IgD-negative memory B cell (primary cell): ENCODE results near the gene BAK1. TPM values are rescaled to one million over a fixed set of nuclear protein-coding genes. Genes with fewer than 3 reads are reported as not detected.
"Not testable (repeated sequence)": the region's sequence is repeated elsewhere in the genome, so short reads cannot be mapped to it uniquely, and the experiment has no call there.

Experiments used
- H3K27ac Mint-ChIP-seq, 3 donors: one replicate each; pipeline ENCODE4 v1.8.0; 2020 to 2022; ENCODE audit warnings: mild to moderate bottlenecking in 3 of 3, mixed read lengths in 3 of 3, moderate library complexity in 1 of 3
- H3K27me3 Mint-ChIP-seq: one replicate; pipeline ENCODE4 v1.8.0; 2021; ENCODE audit warnings: mixed read lengths
- H3K36me3 Mint-ChIP-seq: one replicate; pipeline ENCODE4 v1.8.0; 2020; ENCODE audit warnings: mild to moderate bottlenecking, mixed read lengths
- H3K4me1 Mint-ChIP-seq, 3 donors: one replicate each; pipeline ENCODE4 v1.8.0; 2020 to 2022; ENCODE audit warnings: mixed read lengths in 3 of 3, mild to moderate bottlenecking in 1 of 3
- H3K4me3 Mint-ChIP-seq, 4 donors: one replicate each; pipeline ENCODE4 v1.8.0; 2020 to 2022; ENCODE audit warnings: mild to moderate bottlenecking in 4 of 4, mixed read lengths in 4 of 4, moderate library complexity in 3 of 4
- H3K9me3 Mint-ChIP-seq, 3 donors: one replicate each; pipeline ENCODE4 v1.8.0; 2020 to 2021; ENCODE audit warnings: mixed read lengths in 3 of 3, mild to moderate bottlenecking in 1 of 3
- polyA plus RNA-seq: library from polyadenylated mRNA; unstranded; fragments of 300-500 nt; fragmentation: Illumina TruSeq; gene quantifications from one replicate; pipeline ENCODE4 v1.2.3, GENCODE V29; 2021

Gene BAK1
- polyA plus RNA-seq, 1 donor from 2014 or later: 40.6 TPM

DNA sequence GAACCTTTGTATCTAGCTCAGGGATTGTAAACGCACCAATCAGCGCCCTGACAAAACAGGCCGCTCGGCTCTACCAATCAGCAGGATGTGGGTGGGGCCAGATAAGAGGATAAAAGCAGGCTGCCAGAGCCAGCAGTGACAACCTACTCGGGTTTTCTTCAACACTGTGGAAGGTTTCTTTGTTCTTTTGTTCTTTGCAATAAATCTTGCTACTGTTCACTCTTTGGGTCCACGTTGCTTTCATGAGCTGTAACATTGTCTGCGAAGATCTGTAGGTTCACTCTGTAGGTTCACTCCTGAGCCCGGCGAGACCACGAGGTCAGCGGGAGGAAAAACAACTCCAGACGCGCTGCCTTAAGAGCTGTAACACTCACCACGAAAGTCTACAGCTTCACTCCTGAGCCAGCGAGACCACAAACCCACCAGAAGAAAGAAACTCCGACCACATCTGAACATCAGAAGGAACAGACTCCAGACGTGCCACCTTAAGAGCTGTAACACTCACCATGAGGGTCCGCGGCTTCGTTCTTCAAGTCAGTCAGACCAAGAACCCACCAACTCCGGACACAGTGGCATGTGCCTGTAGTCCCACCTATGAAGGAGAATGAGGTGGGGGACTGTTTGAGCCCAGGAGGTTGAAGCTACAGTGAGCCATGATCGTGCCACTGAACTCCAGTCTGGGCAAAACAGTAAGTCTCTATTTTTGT lies 46.8 kb downstream of the BAK1 start:
- not testable (repeated sequence) for H3K9me3 Mint-ChIP-seq, H3K27me3 Mint-ChIP-seq, H3K36me3 Mint-ChIP-seq, H3K4me1 Mint-ChIP-seq
- Mint-ChIP-seq H3K4me3 (peak overlapping the region in 1 of 4 donors; percentile 74), H3K27ac (peak overlapping the region in 1 of 3 donors; percentile 80)

DNA sequence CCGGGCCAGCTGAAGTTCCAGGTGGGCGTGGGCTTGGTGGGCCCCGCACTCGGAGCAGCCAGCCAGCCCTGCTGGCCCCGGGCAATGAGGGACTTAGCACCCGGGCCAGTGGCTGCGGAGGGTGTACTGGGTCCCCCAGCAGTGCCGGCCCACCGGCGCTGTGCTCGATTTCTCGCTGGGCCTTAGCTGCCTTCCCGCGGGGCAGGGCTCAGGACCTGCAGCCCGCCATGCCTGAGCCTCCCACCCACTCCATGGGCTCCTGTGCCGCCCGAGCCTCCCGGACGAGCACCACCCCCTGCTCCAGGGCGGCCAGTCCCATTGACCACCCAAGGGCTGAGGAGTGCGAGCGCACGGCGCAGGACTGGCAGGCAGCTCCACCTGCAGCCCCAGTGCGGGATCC lies 47.6 kb downstream of the BAK1 start:
- H3K27me3 Mint-ChIP-seq, H3K4me1 Mint-ChIP-seq, H3K27ac Mint-ChIP-seq, H3K36me3 Mint-ChIP-seq, H3K9me3 Mint-ChIP-seq, H3K4me3 Mint-ChIP-seq: not testable (repeated sequence)

DNA sequence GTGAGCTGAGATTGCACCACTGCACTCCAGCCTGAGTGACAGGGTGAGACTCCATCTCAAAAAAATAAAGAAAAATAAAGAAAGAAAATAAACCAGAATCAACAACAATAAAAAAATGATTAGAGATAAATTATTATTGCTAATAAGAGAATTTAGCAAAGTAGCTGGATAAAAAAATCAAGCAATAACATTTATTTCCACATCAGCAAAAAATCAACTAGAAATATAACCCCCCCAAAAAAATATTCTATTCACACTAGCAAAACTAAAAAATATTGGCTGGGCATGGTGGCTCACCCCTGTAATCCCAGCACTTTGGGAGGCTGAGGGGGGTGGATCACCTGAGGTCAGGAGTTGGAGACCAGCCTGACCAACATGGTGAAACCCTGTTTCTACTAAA lies 49.5 kb downstream of the BAK1 start:
- not testable (repeated sequence) for H3K27ac Mint-ChIP-seq, H3K27me3 Mint-ChIP-seq, H3K4me1 Mint-ChIP-seq, H3K4me3 Mint-ChIP-seq, H3K36me3 Mint-ChIP-seq, H3K9me3 Mint-ChIP-seq

Other genes starting within 250 kb of the BAK1 start
- gene KIFC1, start 188.5 kb downstream of the BAK1 start, polyA plus RNA-seq: 0.23 TPM
- 77.0 TPM for gene PHF1, start 169.3 kb downstream of the BAK1 start, polyA plus RNA-seq
- 449 TPM for gene CUTA, start 162.2 kb downstream of the BAK1 start, polyA plus RNA-seq
- 0.54 TPM for gene SYNGAP1, start 160.2 kb downstream of the BAK1 start, polyA plus RNA-seq
- 9.0 TPM for gene ZBTB9, start 125.7 kb downstream of the BAK1 start, polyA plus RNA-seq
- gene ITPR3, start 41.0 kb upstream of the BAK1 start, polyA plus RNA-seq: 6.7 TPM
- gene UQCC2, start 131.4 kb upstream of the BAK1 start, polyA plus RNA-seq: 45.2 TPM
- gene IP6K3, start 166.6 kb upstream of the BAK1 start, polyA plus RNA-seq: not detected
- 37.7 TPM for gene LEMD2, start 208.9 kb upstream of the BAK1 start, polyA plus RNA-seq
- not detected for gene MLN, start 223.7 kb upstream of the BAK1 start, polyA plus RNA-seq